Activated CD8-positive, alpha-beta T cell treated with anti-CD3 and anti-CD28 coated beads for 36 hours (primary cell): ENCODE data around the gene ATAD3C. TPM values are rescaled to one million over a fixed set of nuclear protein-coding genes. Genes with fewer than 3 reads are reported as not detected.
"Not testable (repeated sequence)": the region's sequence is repeated elsewhere in the genome, so short reads cannot be mapped to it uniquely, and the experiment has no call there.

Experiments
- ATAC-seq: fragments of 200-7000 bp; cut with Tn5 transposase; one replicate; pipeline ENCODE4 v1.10.0; 2021; ENCODE audit warnings: mild to moderate bottlenecking, moderate library complexity
- CTCF ChIA-PET: fragments of 350-600 bp; sonication (Branson Sonifier 250); formaldehyde crosslinking; loops from one replicate; lab custom pipeline; 2021; ENCODE audit warnings: antibody characterized with exemption; lab: Charles Lee
- POLR2A ChIA-PET: fragments of 350-600 bp; sonication (Branson Sonifier 250); formaldehyde crosslinking; loops from one replicate; lab custom pipeline; 2021; ENCODE audit warnings: antibody characterized with exemption; lab: Charles Lee
- DNase-seq: peaks from one replicate; pipeline ENCODE4 v3.0.0-alpha.2; 2020
- H3K27ac Mint-ChIP-seq: one replicate; pipeline ENCODE4 v1.8.0; 2021; ENCODE audit warnings: mild to moderate bottlenecking, mixed read lengths
- H3K27me3 Mint-ChIP-seq: one replicate; pipeline ENCODE4 v1.8.0; 2021; ENCODE audit warnings: mixed read lengths
- H3K36me3 Mint-ChIP-seq: one replicate; pipeline ENCODE4 v1.8.0; 2021; ENCODE audit warnings: low read depth, mixed read lengths
- H3K4me1 Mint-ChIP-seq: one replicate; pipeline ENCODE4 v1.8.0; 2021; ENCODE audit warnings: low read depth, mixed read lengths
- H3K4me3 Mint-ChIP-seq: one replicate; pipeline ENCODE4 v1.8.0; 2021; ENCODE audit warnings: mild to moderate bottlenecking, moderate library complexity, mixed read lengths
- H3K9me3 Mint-ChIP-seq: one replicate; pipeline ENCODE4 v1.8.0; 2021; ENCODE audit warnings: mixed read lengths
- intact Hi-C: fragments of 100-400 bp; cut with micrococcal nuclease; formaldehyde crosslinking; loops from one replicate; pipeline ENCODE4 v1.10.0; 2022
- total RNA-seq, 2 experiments: library from RNA; stranded (reverse); gene quantifications; one replicate each; pipeline ENCODE4 v1.2.3, GENCODE V29; 2021
- TF ChIP-seq, protein P1 (sequence below): fragments of 200-600 bp; IDR thresholded peaks from one replicate; pipeline ENCODE4 v1.8.0; 2022; ENCODE audit warnings: antibody characterized with exemption, mild to moderate bottlenecking

Gene ATAD3C
- total RNA-seq, 2 experiments from 2014 or later, result 0.99 to 1.8 TPM

DNA sequence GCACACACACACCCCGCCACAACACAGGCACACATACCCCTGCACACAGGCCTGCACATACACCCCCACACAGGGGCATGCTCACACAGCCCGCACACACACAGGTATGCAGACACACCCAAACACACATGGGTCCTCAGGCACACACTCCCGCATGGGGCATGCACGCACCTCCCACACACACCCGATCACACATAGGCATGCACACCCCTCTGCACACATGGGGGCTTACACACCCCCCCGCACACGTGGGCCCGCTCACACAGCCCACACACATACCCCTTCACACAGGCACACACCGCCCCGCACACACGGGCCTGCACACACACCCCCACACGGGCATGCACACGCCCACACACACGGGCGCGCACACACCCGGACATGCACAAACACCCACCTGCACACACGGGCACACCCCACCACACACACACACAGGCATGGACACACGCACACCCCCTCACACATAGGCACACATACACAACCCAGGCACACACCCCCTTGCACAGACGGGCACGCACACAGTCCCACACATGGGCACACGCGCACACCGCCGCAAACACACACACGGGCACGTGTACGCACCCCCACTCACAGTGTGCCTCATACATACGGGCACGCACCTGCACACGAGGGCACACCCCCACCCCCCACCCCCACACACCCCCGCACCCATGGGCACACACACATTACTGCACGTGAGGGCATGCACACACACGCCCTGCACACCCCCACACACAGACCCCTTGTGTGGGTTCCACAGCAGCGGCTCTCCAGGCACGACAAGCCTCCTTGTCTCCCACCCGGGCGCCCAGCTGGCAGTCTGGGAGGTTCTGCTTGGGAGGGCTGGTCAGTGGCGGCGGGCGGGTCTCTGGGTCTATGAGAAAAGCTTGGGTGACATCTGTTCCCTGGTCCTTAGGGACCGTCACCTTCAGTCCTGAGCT lies 30.3 kb downstream of the ATAD3C start:
- Mint-ChIP-seq H3K4me1 (peaks cover 2% of the 10 kb centered on the region), H3K4me3 (no peak overlapping the region), H3K36me3 (peaks cover 29% of the 10 kb centered on the region), H3K9me3 (no peaks in the 10 kb centered on the region), H3K27me3 (no peaks in the 10 kb centered on the region), H3K27ac (no peak overlapping the region)
- intact Hi-C loops, result no loop called here
- TF ChIP-seq, protein P1, sequence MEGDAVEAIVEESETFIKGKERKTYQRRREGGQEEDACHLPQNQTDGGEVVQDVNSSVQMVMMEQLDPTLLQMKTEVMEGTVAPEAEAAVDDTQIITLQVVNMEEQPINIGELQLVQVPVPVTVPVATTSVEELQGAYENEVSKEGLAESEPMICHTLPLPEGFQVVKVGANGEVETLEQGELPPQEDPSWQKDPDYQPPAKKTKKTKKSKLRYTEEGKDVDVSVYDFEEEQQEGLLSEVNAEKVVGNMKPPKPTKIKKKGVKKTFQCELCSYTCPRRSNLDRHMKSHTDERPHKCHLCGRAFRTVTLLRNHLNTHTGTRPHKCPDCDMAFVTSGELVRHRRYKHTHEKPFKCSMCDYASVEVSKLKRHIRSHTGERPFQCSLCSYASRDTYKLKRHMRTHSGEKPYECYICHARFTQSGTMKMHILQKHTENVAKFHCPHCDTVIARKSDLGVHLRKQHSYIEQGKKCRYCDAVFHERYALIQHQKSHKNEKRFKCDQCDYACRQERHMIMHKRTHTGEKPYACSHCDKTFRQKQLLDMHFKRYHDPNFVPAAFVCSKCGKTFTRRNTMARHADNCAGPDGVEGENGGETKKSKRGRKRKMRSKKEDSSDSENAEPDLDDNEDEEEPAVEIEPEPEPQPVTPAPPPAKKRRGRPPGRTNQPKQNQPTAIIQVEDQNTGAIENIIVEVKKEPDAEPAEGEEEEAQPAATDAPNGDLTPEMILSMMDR, result no peak
- CTCF ChIA-PET, result no interaction called here
- ATAC-seq, result no peak
- POLR2A ChIA-PET, result no interaction called here
- DNase-seq, result no peak

DNA sequence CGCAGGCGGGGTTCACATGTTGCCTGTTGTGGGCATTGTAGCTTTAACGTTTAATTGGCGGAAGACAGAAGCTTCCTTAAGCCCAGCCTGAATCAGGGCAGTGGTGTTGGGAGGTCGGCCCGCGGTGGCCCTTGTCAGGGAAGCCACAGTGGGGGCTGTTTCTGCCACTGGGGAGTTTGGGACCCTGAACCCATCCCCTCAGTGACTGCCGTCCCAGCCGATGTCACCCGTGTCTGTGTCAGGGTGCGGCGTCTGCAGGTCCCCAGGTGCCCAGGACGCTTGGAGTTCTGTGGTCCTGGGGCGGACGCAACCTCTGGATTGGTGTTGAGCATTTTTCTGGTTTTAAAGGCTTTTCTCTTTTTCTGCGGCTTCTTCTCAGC lies 31.0 kb downstream of the ATAD3C start:
- H3K4me1 Mint-ChIP-seq, CTCF ChIA-PET, H3K27ac Mint-ChIP-seq, H3K9me3 Mint-ChIP-seq, ATAC-seq, H3K4me3 Mint-ChIP-seq, H3K27me3 Mint-ChIP-seq, DNase-seq, POLR2A ChIA-PET, intact Hi-C loops: not testable (repeated sequence)
- H3K36me3 Mint-ChIP-seq, result peaks cover 27% of the 10 kb centered on the region

DNA sequence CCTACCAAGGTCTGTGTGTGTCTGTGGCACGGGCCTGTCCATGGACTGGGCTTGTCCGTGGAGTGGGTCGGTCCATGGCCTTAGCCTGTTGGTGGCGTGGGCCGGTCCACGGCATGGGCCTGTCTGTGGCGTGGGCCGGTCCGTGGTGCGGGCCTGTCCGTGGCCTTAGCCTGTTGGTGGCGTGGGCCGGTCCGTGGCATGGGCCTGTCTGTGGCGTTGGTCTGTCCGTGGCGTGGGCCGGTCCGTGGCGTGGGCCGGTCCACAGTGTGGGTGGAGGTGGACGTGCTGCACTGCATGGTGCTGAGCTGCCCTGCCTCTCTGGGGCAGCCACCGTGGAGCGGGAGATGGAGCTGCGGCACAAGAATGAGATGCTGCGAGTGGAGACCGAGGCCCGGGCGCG lies 32.3 kb downstream of the ATAD3C start:
- H3K27ac Mint-ChIP-seq, H3K4me3 Mint-ChIP-seq, intact Hi-C loops, H3K9me3 Mint-ChIP-seq, POLR2A ChIA-PET, H3K27me3 Mint-ChIP-seq, DNase-seq, H3K4me1 Mint-ChIP-seq, ATAC-seq, CTCF ChIA-PET: not testable (repeated sequence)
- peaks cover 27% of the 10 kb centered on the region for H3K36me3 Mint-ChIP-seq

DNA sequence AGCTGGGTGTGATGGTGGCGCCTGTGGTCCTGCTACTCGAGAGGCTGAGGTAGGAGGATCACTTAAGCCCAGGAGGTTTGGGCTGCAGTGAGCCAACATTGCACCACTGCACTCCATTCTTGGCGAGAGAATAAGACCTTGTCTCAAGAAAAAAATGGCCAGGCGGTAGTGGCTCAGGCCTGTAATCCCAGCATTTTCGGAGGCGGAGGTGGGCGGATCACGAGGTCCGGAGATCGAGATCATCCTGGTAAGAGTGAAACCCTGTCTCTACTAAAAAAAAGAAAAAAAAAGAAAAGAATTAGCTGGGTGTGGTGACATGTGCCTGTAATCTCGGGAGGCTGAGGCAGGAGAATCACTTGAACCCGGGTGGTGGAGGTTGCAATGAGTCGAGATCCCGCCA lies 33.4 kb downstream of the ATAD3C start:
- ChIA-PET POLR2A (no interaction called here), CTCF (no interaction called here)
- no peak overlapping the region for H3K4me3 Mint-ChIP-seq
- intact Hi-C loops, result no loop called here
- DNase-seq (no peak), ATAC-seq (no peak)
- peaks cover 22% of the 10 kb centered on the region for H3K36me3 Mint-ChIP-seq
- no peaks in the 10 kb centered on the region for H3K9me3 Mint-ChIP-seq
- H3K27me3 Mint-ChIP-seq, result no peaks in the 10 kb centered on the region
- H3K27ac Mint-ChIP-seq, result no peak overlapping the region
- no peaks in the 10 kb centered on the region for H3K4me1 Mint-ChIP-seq
- TF ChIP-seq, protein P1, result no peak

DNA sequence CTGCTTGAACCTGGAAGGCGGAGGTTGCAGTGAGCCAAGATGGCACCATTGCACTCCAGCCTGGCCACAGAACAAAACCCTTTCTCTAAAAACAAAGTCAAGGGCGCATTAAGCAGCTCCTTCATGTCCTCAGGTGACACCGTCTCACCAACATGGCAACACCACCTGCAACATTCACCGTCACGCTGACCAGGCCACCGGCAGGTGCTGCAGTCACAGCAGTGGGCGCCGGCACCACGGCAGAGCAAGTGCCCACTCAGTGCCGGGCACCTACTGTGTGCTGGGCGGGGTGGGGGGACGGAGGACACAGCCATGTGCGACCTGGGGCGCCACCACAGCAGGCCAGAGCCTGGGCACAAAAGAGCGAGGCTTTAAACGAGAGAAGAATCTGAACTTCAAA lies 34.2 kb downstream of the ATAD3C start:
- ATAC-seq, result no peak
- POLR2A ChIA-PET, result interaction anchor here (1.2 kb wide), 1 partner anchor 20 kb away, joined by 3 read pairs; no protein-coding TSS in a partner anchor
- CTCF ChIA-PET, result no interaction called here
- DNase-seq, result no peak
- Mint-ChIP-seq H3K4me3 (no peak overlapping the region), H3K9me3 (no peaks in the 10 kb centered on the region), H3K36me3 (peaks cover 26% of the 10 kb centered on the region), H3K27me3 (no peaks in the 10 kb centered on the region), H3K27ac (no peak overlapping the region), H3K4me1 (no peaks in the 10 kb centered on the region)
- intact Hi-C loops, result no loop called here
- TF ChIP-seq, protein P1, result no peak

DNA sequence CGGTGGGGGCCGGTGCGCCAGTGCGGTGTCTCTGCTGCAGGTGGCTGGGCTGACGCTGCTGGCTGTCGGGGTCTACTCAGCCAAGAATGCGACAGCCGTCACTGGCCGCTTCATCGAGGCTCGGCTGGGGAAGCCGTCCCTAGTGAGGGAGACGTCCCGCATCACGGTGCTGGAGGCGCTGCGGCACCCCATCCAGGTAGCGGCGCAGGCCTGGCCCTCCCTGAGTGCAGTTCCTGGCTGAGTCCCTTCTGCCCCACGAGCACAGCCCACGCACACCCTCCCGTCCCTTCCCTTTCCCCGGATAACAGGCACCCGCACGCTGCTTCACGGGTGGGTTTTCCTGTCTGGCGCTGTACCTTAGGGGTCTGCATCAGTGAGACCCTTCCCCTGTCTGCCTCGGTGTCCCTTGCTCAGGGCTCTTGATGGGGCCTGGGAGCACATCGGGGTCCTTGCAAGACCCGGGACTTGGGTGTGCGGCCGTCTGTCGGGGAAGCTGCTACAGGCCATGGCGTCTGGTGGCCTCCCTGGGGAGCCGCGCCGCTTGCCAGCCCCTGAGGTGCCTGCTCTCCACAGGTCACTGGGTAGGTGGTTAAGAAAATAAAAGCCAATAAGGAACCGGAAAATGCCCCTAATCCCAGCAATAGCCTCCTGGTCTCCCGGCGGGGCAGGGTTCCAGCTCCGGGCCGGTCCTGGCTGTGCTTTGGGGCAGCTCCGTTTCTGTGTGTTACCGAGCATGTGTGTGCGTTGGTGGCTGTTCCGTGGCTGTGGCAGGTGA lies 35.7 kb downstream of the ATAD3C start:
- H3K9me3 Mint-ChIP-seq, H3K4me1 Mint-ChIP-seq, H3K27me3 Mint-ChIP-seq, H3K27ac Mint-ChIP-seq, H3K4me3 Mint-ChIP-seq, POLR2A ChIA-PET, DNase-seq, ATAC-seq, intact Hi-C loops, CTCF ChIA-PET: not testable (repeated sequence)
- H3K36me3 Mint-ChIP-seq, result peaks cover 29% of the 10 kb centered on the region

DNA sequence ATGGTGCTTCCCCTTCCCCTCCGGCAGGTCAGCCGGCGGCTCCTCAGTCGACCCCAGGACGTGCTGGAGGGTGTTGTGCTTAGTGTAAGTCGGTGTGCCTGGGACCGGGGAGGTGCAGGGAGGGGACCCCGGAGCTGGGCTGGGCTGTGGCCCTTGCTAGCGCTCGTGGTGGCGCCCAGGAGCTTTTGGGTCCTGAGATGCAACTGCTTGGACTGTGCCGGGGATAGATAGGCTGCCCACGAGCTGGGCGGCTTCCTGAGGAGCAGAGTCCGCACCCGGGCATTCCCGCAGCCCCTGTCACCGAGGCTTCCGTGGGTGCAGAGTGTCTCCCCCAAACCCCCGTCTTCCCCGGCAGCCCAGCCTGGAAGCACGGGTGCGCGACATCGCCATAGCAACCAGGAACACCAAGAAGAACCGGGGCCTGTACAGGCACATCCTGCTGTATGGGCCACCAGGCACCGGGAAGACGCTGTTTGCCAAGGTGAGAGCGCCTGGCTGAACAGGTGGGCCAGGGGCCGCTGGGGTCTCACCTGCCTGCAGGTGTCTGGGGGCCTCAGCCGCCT lies 36.3 kb downstream of the ATAD3C start:
- H3K27ac Mint-ChIP-seq, POLR2A ChIA-PET, CTCF ChIA-PET, ATAC-seq, DNase-seq, intact Hi-C loops, H3K27me3 Mint-ChIP-seq, H3K4me1 Mint-ChIP-seq, H3K4me3 Mint-ChIP-seq, H3K9me3 Mint-ChIP-seq: not testable (repeated sequence)
- peaks cover 34% of the 10 kb centered on the region for H3K36me3 Mint-ChIP-seq
